Stimulated activated CD4-positive, alpha-beta T cell treated with anti-CD3 and anti-CD28 coated beads, Interleukin-2, amount 100 ng/mL, for 4 hours (primary cell): ENCODE results near the gene PABPN1.

Source experiments
- DNase-seq: peaks from one replicate; pipeline ENCODE4 v3.0.0-alpha.2; 2020; ENCODE audit warnings: low read depth

The PABPN1 gene

DNA sequence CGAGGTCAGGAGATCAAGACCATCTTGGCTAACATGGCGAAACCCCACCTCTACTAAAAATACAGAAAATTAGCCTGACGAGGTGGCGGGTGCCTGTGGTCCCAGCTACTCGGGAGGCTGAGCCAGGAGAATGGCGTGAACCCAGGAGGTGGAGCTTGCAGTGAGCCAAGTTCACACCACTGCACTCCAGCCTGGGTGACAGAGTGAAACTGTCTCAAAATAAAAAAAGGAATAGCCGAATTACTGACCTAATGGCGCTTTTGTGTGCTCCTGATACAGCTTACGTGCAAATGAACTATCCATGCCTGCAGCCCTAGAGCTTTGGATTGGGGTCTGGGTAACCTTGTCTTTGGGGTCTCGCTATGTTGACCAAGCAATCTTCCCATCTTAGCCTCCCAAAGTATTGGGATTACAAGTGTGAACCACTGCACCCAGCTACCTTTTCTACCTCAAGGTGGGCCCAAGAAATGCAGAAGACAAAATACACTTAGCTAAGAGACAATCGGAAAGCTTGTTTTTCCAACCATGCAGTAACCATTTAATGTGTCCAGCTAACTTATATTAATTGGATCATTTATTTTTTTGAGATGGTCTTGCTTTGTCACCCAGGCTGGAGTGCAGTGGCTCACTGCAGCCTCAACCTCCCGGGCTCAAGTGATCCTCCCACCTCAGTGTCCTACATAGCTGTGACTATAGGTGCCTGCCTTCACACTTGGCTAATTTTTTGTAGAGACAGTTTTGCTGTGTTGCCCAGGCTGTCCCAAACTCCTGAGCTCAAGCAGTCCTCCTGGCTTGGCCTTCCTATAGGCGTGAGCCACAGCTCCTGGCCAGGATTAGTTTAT is 5.5 kb downstream of the PABPN1 start:
- DNase-seq, result no peak

DNA sequence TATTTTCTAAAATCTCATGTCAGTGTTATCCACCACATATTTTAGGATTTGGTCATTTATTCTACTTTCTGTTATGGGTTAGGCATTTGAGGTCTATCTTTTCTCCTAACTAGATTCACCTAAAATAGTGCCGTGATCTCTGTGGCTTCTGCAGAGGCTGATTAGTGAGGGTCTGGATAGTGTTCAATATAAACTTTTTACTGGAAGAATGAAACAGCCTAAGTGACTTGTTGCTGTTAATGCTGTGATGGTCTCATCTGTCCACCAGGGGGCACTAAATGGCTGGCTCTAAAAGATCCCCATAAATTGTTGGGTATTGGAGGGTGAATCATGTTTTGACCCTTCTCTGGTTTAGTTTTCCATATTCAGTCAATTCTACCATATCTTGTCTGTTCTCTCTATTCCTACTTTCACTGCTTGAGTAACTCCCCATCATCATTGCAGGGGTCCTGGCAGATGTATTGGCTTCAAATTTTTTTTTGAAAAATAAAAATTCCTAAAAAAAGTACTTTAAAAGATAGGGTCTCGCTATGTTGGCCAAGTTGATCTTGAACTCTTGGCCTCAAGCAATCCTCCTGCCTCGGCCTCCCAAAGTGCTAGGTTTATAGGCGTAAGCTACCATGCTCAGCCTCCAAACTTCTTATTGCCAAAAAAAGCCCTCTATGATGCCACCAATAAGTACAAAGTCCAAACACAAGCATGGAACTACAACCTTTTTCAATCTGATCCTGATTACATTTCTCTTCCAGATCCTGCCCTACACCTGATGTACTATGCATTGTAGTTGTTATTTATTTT is 6.9 kb downstream of the PABPN1 start:
- DNase-seq, result peak; percentile 59

DNA sequence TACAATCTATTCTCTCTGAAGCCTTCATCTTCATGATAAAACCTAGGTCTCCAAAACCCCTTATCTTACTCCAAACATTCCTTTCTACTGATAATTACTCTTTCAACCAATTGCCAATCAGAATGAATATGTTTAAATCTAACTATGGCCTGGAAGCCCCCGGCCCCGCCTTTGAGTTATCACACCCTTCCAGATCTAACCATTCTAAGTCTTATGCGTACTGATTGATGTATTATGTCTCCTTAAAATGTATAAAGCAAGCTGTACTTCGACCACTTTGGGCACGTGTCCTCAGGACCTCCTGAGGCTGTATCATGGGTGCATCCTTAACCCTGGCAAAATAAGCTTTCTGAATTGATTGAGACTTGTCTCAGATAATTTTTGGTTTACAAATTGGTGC is 14.4 kb downstream of the PABPN1 start:
- no peak for DNase-seq

DNA sequence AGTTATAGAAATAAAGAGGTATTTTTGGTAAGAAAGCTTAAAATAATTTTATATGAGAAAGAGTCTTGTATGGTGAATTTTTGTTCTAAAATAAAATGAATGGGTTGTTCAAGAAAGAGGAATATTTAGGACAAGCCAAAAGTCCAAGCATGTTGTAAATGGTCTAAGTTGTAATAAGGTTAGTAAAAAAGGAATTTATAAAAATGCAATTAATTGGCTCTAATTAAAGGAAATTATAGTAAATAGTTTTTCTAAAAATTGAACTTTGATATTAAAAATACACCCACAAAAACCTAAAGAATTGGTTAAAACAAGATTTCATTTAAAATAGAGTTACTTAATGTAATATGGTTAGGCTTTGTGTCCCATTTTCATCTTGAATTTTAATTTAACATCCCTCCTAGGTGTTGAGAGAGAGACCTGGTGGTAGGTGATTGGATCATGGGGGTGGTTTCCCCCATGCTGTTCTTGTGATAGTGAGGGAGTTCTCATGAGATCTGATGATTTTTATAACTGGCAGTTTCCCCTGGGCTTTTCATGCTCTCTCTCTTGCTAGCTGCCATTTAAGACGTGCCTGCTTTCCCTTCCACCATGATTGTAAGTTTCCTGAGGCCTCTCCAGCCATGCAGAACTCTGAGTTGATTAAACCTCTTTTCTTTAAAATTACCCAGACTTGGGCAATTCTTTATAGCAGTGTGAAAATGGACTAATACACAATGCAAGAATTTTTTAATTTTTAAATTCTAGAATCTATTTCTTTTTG is 18.4 kb downstream of the PABPN1 start:
- DNase-seq, result no peak

DNA sequence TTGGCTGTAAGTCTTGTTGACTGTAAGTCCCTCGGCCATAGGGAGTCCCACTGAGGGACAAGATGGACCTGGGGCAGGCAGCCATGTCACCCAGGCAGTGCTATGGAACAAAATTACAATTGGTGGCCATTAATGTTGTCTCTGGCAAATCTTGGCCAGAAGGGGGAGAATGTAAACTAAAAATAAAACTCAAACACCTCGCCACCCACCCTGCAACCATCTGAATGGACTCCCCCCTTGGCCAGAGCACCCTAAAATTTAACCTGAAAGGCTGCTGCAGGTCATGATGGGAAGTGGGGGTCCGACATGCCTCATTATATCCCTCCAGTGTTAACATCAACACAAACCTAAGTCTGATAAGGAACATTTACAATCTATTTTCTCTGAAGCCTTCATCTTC is 23.2 kb downstream of the PABPN1 start:
- DNase-seq, result no peak

DNA sequence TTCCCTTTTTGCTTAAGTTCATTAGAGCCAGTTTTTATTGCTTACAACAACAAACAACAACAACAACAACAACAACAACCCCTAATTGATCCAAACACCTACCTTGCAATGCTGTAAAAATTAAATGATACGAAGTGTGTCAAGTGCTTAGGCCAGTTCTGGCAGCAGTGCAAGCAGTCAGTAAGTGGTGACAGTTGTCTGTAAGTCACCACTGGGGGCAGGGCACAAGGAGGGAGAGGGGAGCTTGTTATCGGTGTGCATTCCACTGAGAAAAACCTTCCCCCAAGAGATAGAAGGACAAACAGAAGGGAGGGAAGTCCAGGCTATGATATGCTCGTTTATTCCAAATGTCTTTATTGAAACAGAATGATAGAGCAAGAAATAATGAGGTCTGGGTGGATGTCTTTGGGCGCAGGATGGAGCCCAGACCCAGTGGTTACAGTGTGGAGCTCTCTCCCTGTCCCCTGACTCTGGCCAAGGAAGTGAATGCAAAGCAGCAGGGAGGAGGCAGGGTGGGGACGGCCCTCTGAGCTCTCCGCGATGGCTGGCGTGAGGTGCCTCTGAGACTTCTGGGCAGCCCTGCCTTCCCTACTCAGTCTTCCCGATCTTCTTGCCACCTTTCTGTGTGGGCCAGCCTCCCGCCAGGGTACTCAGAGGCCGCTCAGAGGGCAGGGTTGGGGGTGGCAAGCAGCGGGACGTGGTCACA is 24.9 kb downstream of the PABPN1 start:
- no peak for DNase-seq

DNA sequence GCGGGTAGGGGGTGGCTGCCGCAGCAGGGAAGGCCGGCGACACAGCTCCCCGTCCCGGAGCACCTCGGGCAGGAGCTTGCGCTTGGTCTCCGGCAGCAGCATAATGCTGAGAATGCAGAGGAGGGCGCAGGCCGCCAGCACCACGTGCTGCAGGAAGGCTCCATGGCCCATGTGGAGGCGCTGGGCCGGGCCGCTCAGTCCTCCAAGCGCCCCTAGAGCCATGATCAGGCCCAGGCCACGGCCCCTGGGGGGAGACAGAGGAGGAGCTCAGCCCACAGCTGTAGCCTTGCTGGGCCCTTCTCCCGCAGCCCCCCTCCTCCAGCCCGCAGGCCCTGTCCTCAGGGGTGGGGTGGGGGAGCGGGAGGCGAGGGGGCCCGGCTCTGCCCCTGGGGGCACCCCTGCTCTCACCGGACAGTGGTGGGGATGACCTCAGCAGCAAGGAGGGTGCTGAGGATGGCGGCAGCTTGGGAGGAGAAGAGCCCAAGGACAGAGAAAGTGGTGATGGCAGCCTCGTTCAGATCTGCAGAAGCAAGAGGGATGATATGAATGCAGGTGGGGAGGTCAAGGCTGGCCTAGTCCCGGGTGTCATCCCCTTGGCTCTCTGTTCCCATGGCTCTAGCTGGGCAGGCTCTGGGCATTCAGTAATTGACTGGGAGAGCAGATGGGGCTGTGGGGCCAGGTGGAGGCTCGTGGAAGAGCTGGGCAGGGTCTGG is 25.6 kb downstream of the PABPN1 start:
- no peak for DNase-seq

DNA sequence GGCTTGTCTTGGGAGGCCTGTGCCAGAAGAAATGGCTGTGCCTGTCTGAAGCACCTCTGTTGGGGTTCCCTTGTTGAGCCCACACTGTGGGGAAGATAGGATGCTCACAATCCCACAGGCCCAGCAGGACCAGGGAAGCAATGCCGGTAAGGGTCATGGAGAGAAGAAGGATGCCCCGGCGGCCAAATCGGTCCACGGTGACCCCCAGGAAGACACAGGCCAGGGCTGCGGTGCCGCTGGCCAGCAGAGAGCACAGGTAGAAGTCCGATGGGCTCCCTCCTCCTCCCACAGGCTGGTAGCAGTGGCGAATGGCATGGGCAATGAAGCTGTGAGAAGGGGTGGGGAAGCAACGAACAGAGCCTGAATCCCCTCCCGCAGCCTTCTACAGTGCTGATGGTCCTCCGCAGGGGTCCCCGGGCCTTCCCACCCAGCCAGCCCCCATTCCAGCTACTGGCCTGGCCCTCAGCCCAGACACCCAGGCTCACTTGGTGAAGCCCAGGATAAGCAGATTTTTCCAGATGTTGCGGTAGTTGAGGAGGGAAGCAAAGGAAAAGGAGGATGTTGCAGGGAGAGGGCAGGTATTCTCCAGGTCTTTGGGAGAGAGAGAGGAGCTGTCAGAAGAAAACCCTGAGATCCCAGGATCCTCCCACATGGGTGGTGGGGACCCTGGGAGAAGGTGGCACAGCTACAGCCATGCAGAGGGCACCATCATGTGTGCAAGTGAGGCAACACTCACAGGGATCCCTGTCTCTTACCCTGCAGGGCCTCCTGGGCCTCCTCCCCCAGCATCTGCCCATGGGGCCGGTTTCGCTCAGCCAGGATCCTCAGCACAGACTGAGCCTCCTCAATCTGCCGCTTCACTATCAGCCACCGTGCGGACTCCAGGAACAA is 26.4 kb downstream of the PABPN1 start:
- DNase-seq, result no peak

DNA sequence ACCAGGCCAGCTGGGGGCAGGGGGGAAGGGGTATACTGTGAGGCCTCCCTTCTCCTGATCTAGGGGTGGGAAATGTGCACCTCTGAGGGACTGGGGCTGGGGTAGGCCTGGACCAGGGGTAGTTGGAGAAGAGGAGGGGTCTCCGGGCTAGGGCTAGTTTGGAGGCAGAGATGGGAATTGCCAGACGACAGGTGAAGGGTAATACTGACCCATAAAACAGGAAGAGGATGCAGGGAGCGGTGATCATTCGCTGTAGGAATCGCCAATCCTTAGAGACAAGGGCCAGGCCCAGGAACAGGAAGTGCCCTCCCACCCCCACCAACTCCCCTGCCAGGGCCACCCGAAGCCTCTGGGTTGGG is 27.0 kb downstream of the PABPN1 start:
- no peak for DNase-seq

DNA sequence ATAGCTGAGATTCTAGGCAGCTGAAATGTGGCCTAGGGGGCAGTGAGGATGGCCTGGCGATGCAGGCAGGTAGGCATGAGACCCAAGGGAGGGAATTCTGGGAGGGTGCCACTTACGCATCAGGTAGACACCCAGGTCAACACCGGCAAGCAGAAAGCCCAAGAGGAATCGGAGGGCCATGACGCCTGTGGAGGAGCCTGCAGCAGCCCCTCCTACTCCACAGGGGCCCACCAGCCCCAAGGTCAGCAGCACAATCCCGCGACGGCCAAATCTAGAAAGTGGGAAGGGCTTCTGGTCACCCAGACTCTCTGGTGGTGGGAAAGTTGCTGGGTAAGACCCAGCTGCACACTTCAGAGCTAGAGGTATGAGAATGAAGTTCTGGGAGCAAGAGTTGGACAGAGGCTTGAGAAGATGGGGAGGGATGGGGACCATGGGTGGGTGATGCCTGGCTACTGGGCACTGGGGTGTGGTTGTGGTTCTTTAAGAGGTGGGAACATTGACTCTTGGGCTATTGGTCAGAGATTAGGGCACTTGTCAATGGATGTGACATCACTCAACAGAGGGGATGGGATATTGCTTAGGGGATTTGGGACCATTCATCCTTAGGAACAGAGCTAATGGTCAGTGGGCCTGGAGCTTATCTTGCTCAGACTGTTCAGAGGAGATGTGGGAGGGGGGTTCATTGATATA is 28.0 kb downstream of the PABPN1 start:
- DNase-seq, result no peak

DNA sequence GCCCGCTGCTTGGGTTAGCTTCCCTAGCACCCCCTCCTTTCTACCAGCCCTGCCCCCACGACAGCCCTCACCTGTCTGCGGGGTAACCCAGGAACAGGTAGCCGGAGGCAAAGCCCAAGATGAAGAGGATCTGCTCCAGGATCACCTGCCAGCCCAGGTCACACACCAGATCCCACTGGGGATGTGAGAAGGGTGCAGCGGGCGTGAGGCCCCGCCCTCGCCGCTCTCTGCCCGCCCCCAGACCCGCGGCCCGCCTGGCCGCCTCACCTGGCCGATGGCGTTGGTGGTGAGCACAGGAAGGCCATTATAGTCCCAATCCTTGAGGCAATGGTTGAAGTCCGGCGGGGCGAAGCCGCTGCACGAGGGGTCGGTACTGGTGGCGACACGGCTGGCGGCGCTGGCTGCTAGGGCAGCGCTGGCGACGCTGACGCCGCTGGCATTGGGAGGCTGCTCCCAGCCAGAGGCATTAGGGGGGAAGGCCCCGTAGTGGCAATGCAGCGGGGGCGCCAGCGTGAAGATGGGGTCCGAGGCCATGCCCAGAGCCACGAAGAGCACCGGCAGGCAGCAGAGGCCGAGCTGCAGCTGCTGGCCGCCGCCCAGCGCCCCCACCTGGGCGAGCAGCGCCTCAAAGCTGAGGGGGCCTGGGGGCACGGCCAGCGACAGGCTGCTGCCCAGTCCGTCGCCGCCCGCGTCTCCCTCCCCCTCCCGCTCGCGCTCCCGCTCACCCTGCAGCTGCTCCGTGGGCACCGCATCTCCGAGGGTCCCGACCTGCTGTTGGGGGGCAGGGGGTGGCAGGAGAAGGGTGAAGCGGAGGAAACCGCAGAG is 30.6 kb downstream of the PABPN1 start:
- DNase-seq, result no peak

DNA sequence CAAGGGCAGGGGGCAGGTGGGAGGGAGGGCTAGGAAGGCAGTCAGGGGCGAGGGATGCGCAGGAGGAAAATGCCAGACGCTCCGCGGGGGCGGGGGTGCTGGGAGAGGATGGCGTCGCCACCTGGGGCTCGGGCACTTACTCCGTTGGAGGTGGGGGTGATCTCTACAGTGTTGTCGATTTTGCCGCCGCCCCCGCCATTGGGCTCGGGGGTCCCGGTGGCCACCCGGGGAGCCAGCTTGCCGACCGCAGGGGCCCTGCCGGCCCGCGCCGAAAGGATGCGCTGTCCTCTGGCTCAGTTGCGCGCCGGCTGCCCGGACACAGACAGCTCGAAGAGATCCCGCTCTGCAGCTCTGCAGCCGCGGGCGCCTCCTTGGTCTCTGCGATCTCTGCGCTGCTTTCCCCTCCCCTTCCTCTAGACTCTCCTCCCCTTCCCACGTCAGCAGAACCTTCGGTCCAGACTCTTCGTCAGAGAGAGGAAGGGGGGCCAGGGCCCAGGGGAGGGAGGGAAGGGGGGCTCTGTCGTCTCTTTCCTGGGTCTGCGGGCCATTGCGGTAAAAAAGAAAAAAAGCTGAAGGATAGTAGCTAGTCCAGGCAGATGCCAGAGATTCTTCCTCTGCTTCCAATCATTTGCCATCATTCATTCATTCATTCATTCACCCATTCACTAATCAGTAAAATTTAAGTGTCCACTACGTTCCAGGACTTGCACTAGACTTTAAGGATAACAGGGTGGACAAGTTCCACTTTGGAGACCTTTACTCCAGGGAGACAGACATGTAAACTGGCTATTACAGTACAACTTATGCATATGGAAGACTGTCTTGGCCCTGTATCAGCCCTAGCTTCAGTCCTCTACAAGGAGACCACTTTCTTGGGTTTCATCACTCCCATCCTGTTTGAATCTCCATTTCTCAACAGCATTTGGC is 31.5 kb downstream of the PABPN1 start, which contains the start of gene SLC22A17:
TSS of gene SLC22A17 (minus strand) at position 382 of the 927 bp plus-strand sequence.
- peak; percentile 48 for DNase-seq

DNA sequence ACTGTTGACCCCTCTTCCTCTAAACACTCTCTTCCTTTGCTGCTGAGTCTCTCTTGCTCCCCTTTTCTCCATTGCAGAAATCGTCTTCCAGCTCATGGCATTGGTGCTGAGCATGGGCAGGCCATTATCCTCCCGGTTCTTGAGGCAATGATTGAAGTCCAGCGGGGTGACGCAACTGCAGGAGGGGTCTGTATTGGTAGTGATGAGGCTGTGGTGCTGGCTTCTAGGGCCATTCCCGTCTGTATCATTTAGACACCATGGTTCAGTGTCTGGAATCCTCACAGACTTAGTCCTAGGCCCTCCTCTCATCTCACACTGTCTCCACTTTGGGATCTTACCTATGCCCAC is 32.1 kb downstream of the PABPN1 start:
- no peak for DNase-seq

DNA sequence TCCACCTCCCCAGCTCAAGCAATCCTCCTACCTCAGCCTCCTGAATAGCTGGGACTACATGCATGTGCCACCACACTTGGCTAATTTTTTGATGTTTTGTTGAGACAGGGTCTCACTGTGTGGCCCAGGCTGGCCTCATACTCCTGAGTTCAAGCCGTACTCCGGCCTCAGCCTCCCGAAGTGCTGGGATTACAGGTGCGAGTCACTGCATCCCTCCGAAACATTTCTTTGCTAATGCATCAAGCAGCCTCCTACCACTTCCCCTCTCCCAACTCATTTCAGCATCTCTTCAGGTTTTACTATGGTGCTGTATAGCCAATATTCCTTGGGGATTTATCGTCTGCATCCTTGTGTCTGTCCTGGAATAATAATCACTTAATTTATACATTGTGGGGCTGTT is 33.7 kb downstream of the PABPN1 start:
- DNase-seq, result no peak

DNA sequence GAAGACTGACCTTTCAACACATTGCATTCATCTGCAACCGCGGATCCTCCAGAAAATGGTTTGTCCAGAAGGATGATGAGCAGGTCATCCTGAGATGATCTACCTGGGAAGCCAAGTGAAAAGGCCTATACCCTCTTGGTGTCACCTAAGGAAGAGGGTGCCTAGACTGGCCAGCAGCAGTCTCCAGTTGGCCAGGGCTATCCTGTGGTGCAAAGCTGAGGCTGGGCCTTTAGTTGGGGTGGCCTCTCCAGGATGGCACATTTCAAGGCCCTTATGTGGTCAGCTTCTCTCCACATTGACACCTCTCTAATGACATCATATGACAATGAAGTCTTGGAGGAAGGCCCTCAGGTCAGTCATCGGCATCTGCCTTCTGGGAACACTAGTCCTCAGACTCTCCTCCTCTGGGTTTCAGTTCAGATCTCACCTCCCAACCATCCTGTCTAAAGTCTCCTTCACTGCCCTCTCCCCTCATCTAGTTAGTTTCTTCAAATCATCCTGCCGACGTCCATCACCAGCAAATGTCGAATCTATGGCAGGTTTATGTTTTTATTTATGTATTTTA is 34.7 kb downstream of the PABPN1 start:
- DNase-seq, result no peak

DNA sequence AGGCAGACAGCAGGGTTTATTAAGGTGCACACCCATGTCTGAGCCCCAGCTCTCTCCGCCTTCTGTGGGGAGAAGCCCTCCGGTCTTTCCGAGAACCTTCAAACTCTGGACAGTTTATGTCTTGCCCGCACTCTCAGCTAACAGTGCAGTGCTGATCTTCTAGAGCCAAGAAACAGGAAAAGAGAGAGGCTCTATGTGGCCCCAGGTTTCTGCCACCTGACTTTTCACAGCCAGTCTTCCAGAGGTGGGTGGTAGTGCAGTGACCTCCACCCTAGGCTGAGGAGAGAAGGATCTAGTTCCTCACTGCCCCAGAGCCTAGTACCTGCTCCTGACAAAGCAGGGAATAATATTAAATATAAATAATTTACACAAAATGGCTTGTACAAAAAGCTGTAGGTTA is 35.4 kb downstream of the PABPN1 start:
- no peak for DNase-seq

DNA sequence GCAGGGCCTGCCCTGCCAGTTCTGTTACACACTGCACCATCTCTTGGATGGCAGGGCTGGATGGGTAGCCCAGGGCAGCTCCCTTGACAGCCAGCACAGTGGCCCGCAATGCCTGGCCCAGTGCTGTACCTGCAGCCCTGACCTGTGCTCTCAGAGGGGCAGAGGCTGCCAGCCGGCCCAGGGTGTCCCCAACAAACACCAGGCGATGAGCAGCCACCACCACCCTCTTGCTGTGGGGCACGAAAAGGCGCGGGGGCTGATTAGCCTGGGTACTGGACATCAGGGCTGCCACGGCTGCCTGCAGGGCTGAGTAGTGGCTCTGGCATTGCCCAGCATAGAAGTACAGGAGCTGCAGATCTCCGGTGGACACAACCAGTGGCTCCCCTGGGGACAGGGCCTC is 36.0 kb downstream of the PABPN1 start:
- DNase-seq, result no peak
